Activated naive CD4-positive, alpha-beta T cell (primary cell): ENCODE data around the gene SF3B2.
"Not testable (repeated sequence)": the region's sequence is repeated elsewhere in the genome, so short reads cannot be mapped to it uniquely, and the experiment has no call there.

Experiments
- DNase-seq, 4 experiments: peaks; one replicate each; lab custom pipeline; 2025; lab: John Stamatoyannopoulos, UW

Gene SF3B2

DNA sequence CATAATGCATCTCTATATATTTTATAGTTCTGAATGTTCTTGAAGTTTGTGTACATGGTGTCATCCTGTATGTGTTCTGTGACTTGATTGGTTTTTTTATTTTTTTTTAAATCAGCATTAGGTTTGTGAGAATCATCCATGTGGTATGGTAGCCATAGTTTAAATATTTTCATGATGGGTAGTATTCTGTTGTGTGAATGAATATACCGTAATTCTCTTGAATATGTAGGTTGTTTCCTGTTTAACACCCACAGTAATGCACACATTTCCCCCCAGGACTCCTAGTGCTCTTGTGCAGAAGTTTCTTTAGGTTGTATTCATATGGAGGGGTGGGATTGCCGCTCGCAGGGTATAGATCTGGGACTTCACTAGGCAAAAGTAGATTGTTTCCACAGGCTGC, 19.9 kb downstream of the SF3B2 start:
- no peak for DNase-seq

DNA sequence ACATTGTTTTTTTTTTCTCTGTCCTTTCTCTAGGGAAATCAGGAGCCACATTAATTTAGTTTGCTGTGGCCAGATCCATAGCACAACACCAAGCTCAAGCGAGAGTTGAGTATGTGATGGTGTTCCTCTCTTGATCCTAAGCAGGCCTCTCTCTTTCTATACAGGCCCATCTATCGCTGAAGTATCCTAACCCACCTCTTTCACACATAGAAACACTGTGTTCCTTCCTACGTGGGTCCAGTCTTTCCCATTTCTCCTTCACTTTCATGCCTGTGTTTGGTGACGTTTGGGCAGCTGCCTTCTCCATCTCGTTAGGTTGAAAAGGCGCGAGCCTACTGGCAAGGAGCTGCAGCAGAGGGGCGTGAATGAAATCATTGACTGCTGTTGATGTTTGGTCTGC, 20.4 kb downstream of the SF3B2 start:
- no peak for DNase-seq

DNA sequence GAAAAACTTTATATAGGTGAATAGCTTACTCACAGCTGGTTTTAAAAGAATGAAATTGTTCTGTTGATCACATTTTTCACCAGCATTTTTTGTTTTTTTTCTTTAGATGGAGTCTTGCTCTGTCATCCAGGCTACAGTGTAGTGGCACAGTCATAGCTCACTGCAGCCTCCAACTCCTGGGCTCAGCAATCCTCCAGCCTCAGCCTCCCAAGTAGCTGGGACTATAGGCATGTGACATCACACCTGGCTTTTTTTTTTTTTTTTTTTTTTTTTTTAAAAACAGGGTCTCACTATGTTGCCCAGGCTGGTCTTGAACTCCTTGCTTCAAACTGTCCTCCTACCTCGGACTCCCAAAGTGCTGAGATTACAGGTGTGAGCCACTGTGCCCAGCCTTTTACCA, 21.5 kb downstream of the SF3B2 start:
- DNase-seq, result no peak

GRCh38 chr11:66075273-66075672, 23.1 kb downstream of the SF3B2 start:
- no peak for DNase-seq

DNA sequence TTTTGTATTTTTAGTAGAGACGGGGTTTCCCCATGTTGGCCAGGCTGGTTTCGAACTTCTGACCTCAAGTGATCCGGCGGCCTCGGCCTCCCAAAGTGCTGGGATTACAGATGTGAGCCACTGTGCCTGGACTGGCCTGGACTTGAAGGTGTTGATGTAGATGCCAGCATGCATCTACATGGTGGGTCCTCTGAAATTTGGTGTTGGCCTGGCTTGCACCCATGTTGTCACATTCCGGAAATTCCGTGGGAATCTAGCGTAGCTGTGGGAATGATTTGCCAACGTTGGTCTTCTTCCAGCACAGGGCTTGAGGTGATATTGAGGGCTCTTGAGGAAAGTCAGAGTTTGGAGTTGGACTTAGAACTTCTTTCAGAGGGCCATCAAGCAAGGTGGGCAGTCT, 24.4 kb downstream of the SF3B2 start:
- DNase-seq, result no peak

GRCh38 chr11:66077927-66078326, 25.8 kb downstream of the SF3B2 start:
- DNase-seq, result no peak

GRCh38 chr11:66078949-66079348, 26.8 kb downstream of the SF3B2 start:
- not testable (repeated sequence) for DNase-seq

DNA sequence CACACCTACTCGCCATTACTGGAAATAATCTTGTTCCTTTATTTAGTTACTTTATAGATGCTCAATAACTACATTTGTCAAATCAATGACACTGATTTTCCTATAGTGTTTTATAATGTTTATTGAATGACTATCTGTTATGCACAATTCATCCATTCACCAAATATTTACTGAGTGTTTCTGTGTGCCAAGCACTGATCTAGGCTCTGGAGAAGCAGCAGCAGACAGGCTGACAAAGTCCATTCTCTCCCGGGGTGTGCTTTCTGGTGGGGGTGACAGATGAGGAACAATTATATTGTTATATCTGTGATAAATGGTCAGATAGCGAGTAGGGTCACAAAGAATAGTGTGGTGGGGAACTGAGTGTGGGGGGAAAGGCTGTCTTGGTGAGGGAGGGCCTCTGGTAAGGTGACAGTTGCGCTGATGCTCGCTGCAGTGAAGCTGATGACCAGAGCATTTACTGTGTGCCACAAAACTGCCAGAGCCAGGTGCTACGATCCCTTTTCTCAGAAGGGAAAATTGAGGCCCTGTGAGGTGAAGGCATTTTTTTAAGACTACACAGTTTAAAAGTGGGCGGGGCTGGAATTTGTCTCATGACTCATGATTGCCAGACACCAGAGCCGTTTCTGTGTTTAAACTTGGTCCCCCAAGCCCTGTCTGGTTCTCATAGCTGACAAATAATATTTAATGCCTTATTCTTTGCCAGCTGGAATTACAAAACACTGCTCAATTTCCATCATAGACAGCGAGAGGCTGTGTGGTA, 28.1 kb downstream of the SF3B2 start:
- peak in 2 of 4 experiments; percentile 54 to 58 for DNase-seq

GRCh38 chr11:66081505-66081904, 29.3 kb downstream of the SF3B2 start:
- peak in 2 of 4 experiments; percentile 60 to 67 for DNase-seq

DNA sequence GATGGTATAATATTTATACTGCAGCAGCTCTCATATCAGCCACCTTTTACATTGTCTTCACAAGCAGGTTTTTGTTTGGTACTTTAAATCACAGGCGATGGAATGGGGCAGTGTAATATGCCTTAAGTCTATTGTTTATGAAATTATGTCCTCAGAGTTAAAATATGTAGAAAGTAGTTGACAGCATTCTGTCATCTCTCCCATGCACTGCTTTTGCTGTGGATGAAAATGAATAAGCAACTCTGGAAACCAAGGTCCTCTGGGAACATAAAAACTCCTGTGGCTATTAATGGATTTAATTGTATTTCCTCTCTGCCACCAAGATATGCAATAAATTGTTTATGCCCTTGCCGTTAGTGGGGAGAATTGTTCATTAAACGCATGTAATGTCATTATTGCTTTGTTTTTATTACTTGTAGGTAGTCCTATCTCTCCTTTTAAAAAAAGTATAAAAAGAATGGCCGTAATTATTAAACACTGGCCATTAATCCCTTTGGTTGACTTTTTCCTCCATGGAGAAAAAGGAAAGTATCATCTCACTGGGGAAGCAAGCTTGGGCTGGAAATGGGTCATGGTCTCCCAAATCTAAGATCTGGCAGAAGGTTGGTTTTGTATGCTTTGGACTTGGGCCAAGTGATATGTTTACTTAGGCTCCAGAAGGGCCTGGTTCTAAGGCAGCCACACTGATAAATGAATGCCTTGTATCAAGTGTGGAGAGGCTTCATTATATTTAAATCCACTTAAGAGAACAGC, 31.0 kb downstream of the SF3B2 start:
- DNase-seq, result no peak

GRCh38 chr11:66083767-66084166, 31.6 kb downstream of the SF3B2 start:
- DNase-seq, result no peak

DNA sequence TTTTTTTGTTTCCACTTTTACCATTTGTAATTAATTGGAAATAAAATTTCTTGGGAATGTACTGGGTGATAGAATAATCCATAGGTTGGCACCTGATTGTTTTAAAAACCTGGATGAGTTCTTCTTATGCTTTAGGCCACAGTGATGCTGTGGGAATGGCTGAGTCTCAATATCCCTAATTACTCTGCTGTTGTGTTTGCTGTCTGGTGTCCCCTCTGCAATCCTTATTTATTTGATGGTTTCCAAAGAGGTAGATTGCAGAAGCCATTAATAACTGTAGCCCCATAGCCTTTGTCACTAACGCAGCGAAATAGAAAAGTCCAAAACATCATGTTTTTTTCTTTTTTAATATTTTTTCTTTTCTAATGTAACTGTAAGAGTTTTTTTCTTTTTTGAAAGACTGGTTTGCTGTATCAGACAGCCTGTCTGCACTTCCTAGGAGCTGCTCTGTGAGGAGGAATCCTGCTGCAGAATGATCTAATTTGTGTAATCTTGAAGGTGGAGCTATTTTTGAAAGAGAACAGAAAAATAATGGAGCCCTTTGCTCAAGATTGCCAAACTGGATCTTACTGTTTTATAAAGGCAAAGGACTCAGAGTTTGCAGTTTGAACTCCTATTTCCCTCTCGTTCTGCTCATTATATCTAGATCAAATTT, 32.8 kb downstream of the SF3B2 start:
- DNase-seq, result no peak

- DNase-seq, result no peak
Observed at GRCh38 chr11:66087148-66087908, 35.2 kb downstream of the SF3B2 start.

DNA sequence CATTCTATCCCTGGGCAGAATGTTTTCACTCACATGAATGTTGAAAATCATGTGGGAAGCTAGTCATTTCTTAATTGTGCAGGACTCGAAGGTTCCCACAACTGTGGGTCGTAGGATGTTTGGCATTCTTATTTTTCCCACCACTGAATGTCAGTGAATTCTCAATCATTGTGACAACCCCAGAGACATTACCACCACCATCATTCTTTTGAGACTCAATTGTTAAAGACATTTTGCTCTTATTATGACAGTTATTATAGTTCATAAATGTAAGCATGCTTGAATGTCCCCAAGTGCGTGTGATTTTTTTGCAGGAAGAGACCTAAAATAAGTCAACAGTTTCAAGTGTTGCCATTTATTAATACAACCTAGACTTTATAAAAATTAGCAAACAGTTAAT, 36.9 kb downstream of the SF3B2 start:
- DNase-seq, result no peak

- DNase-seq, result no peak
Observed at GRCh38 chr11:66090288-66090687, 38.1 kb downstream of the SF3B2 start.

- DNase-seq, result not testable (repeated sequence)
Observed at GRCh38 chr11:66092125-66092524, 40.0 kb downstream of the SF3B2 start.

GRCh38 chr11:66099746-66100145, 47.6 kb downstream of the SF3B2 start:
- not testable (repeated sequence) for DNase-seq

DNA sequence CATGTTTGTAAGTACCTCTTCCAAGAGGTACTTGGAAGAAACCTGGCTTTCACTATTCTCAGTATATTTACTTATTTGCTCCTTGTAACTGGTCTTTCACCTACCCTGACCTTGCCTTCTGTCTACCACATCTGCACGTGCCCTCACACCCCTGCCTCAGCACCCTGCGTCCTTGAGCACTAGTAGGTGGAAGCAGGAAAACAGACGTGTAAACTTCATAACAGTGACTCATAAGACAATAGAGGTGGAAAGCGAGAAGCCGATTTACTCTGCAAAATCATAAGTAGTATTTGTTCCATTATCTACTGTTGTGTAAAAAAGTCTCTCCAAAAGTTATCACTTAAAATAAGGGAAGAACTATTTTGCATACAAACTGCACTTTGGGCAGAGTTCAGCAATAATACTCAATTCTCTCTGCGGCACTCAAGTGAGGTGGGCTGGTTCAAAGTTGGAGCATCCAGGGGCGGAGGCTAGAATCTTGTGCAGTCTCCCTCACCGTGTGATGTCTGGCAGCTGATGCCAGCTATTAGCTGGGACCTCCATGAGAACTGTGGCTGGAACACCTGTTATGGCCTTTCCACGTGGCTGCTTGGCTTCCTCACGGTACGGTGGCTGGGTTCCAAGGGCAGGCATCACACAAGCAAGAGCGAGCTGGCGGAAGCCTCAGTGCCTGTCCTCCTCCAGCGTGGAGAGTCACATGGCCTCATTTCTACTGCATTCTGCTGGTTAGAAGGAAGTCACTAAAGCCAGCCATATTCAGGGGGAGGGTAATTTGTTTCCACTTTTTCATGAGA, 48.3 kb downstream of the SF3B2 start:
- DNase-seq, result peak in 3 of 4 experiments; percentile 18 to 47 (median 46)

- DNase-seq, result no peak
Observed at GRCh38 chr11:66101066-66101464, 48.9 kb downstream of the SF3B2 start.

- DNase-seq, result no peak
Observed at GRCh38 chr11:66104057-66104638, 52.0 kb downstream of the SF3B2 start.
